Endothelial cell of umbilical vein (primary cell): Measurements from ENCODE around the gene PPP1CA. TPM values are rescaled to one million over a fixed set of nuclear protein-coding genes. Genes with fewer than 3 reads are reported as not detected.

Source experiments
- BruUV-seq: library from RNA; stranded (reverse); fragments of 400-500 nt; replicated peaks from 2 replicates; lab custom pipeline; 2021; lab: Mats Ljungman, UMichigan
- CTCF ChIA-PET: fragments of 300-600, 350-600 bp; sonication (Branson Sonifier 250); formaldehyde crosslinking; loops from one replicate; lab custom pipeline; 2021; ENCODE audit warnings: antibody characterized with exemption, inconsistent platforms; lab: Charles Lee
- POLR2A ChIA-PET: fragments of 300-600, 350-600 bp; sonication (Branson Sonifier 250); formaldehyde crosslinking; loops from one replicate; lab custom pipeline; 2021; ENCODE audit warnings: antibody characterized with exemption, inconsistent platforms; lab: Charles Lee
- DNase-seq: peaks from one replicate; pipeline ENCODE4 v3.0.0-alpha.2; 2011; ENCODE audit warnings: low read depth, low spot score
- FAIRE-seq: peaks from 2 replicates; lab custom pipeline; 2011; peaks lifted over from hg19 to GRCh38; lab: Jason Lieb, UNC
- H2AFZ ChIP-seq: 2 replicates; pipeline ENCODE4 v1.6.0; 2012; ENCODE audit warnings: low read depth, low read length, control low read depth, inconsistent platforms
- H3K27ac ChIP-seq: 2 replicates; pipeline ENCODE4 v1.5.1; 2011; ENCODE audit warnings: low read depth, mild to moderate bottlenecking, control low read depth, low read length, moderate library complexity; ENCODE audit not compliant: insufficient read depth
- H3K27me3 ChIP-seq, 2 experiments: 2 replicates each; pipeline versions ENCODE4 v1.6.0 to v1.6.1; 2011; ENCODE audit warnings: low read length in 2 of 2, mixed read lengths in 1 of 2; ENCODE audit not compliant: control insufficient read depth in 2 of 2, insufficient read depth in 2 of 2
- H3K36me3 ChIP-seq, 2 experiments: 2 replicates in 1 of 2; 3 replicates in 1 of 2; pipeline ENCODE4 v1.5.1; 2011; ENCODE audit warnings: low read length in 2 of 2, mild to moderate bottlenecking in 1 of 2, moderate library complexity in 1 of 2; ENCODE audit not compliant: control insufficient read depth in 2 of 2, insufficient read depth in 2 of 2; ENCODE audit errors: extremely low read depth in 1 of 2
- H3K4me1 ChIP-seq: 3 replicates; pipeline ENCODE4 v1.5.1; 2011; ENCODE audit warnings: mild to moderate bottlenecking, low read length; ENCODE audit not compliant: control insufficient read depth, insufficient read depth; ENCODE audit errors: extremely low read depth
- H3K4me2 ChIP-seq: 2 replicates; pipeline ENCODE4 v1.6.1; 2011; ENCODE audit warnings: low read length, control low read depth, mixed read lengths; ENCODE audit not compliant: insufficient read depth
- H3K4me3 ChIP-seq, 3 experiments: fragments of 200-600 bp in 1 of 3; sonication (generic), shearing (Covaris generic) in 1 of 3; replicated peaks in 1 of 3; 2 replicates each; pipeline ENCODE4 v1.5.1; 2011 to 2016; ENCODE audit warnings: control low read depth in 3 of 3, low read length in 3 of 3, mild to moderate bottlenecking in 2 of 3, inconsistent platforms in 1 of 3, low read depth in 1 of 3, moderate library complexity in 1 of 3; ENCODE audit not compliant: insufficient read depth in 1 of 3
- H3K79me2 ChIP-seq: 2 replicates; pipeline ENCODE4 v1.6.0; 2012; ENCODE audit warnings: low read length, inconsistent platforms; ENCODE audit not compliant: control insufficient read depth, insufficient read depth
- H3K9ac ChIP-seq: replicated peaks from 2 replicates; pipeline ENCODE3; 2011; ENCODE audit warnings: low read length, control low read depth; ENCODE audit not compliant: insufficient read depth; ENCODE audit errors: extremely low read depth
- H3K9me1 ChIP-seq: replicated peaks from 3 replicates; pipeline ENCODE4 v1.6.0; 2011; ENCODE audit warnings: mild to moderate bottlenecking, low read length; ENCODE audit not compliant: control insufficient read depth, insufficient read depth; ENCODE audit errors: extremely low read depth
- H3K9me3 ChIP-seq: replicated peaks from 2 replicates; pipeline ENCODE4 v1.5.1; 2012; ENCODE audit warnings: low read length, inconsistent platforms; ENCODE audit not compliant: control insufficient read depth, insufficient read depth
- H4K20me1 ChIP-seq: replicated peaks from 2 replicates; pipeline ENCODE3; 2011; ENCODE audit warnings: mild to moderate bottlenecking, low read length; ENCODE audit not compliant: control insufficient read depth, insufficient read depth; ENCODE audit errors: extremely low read depth
- EZH2 ChIP-seq: IDR thresholded peaks from 2 replicates; pipeline ENCODE4 v1.6.1; 2012; ENCODE audit warnings: borderline replicate concordance, low read depth, mild to moderate bottlenecking, moderate library complexity, low read length, inconsistent platforms; ENCODE audit not compliant: severe bottlenecking
- FOS ChIP-seq: IDR thresholded peaks from 2 replicates; pipeline ENCODE4 v1.6.1; 2011; ENCODE audit warnings: mild to moderate bottlenecking, low read length, moderate library complexity, borderline replicate concordance; ENCODE audit not compliant: insufficient read depth
- GATA2 ChIP-seq: IDR thresholded peaks from 2 replicates; pipeline ENCODE4 v1.7.0; 2011; ENCODE audit warnings: low read depth, mild to moderate bottlenecking, moderate library complexity, mixed read lengths, low read length; ENCODE audit not compliant: insufficient read length, insufficient read depth
- JUN ChIP-seq: IDR thresholded peaks from 2 replicates; pipeline ENCODE4 v1.6.1; 2011; ENCODE audit warnings: borderline replicate concordance, low read depth; ENCODE audit not compliant: insufficient read length, insufficient read depth
- MYC ChIP-seq: IDR thresholded peaks from one replicate; pipeline ENCODE4 v1.6.1; 2011; ENCODE audit warnings: mild to moderate bottlenecking, low read depth, low read length
- POLR2A ChIP-seq: IDR thresholded peaks from 2 replicates; pipeline ENCODE4 v1.6.1; 2012; ENCODE audit warnings: low read depth, mild to moderate bottlenecking, control low read depth, low read length
- POLR2AphosphoS5 ChIP-seq: IDR thresholded peaks from 2 replicates; pipeline ENCODE4 v1.6.1; 2012; ENCODE audit warnings: low read depth, mild to moderate bottlenecking, control low read depth, low read length, moderate library complexity; ENCODE audit not compliant: insufficient read depth
- dilution Hi-C: fragments of 300-500 bp; cut with MboI; formaldehyde crosslinking; loops from one replicate; pipeline ENCODE4 v1.15.0; 2019; ENCODE audit warnings: low sequenced_read_pairs; ENCODE audit not compliant: extremely low pct_ligation_motif_present
- intact Hi-C: fragments of 100-400 bp; cut with micrococcal nuclease; formaldehyde crosslinking; loops from one replicate; pipeline ENCODE4 v1.10.0; 2022
- polyA plus RNA-seq, 4 experiments: library from polyadenylated mRNA; depleted of rRNA in 3 of 4; stranded (reverse) in 3 of 4; unstranded in 1 of 4; fragments of >200 nt; gene quantifications; 2 replicates each; pipeline versions ENCODE4 v1.2.1 to v1.2.3, GENCODE V29; 2011 to 2012; ENCODE audit warnings: missing spikeins in 1 of 4
- total RNA-seq: library from RNA; stranded (reverse); gene quantifications from 2 replicates; pipeline ENCODE4 v1.2.3, GENCODE V29; 2021
- TF ChIP-seq, protein P1 (sequence below): IDR thresholded peaks from 2 replicates; pipeline ENCODE4 v1.6.1; 2011; ENCODE audit not compliant: insufficient read depth, insufficient read length
- TF ChIP-seq, protein P2 (sequence below), 2 donors: IDR thresholded peaks; 1 replicate in 1 of 2; 2 replicates in 1 of 2; pipeline ENCODE4 v1.5.1; 2011; ENCODE audit warnings: low read length in 2 of 2, mild to moderate bottlenecking in 2 of 2, moderate library complexity in 2 of 2, control low read depth in 1 of 2, inconsistent platforms in 1 of 2, low read depth in 1 of 2; ENCODE audit not compliant: insufficient read depth in 1 of 2; ENCODE audit errors: extremely low read depth in 1 of 2

The PPP1CA gene
- total and polyA plus RNA-seq, 2 donors (not counting 3 experiments of a cell fraction or from before 2014, with no cell fraction given): 192 to 419 TPM

DNA sequence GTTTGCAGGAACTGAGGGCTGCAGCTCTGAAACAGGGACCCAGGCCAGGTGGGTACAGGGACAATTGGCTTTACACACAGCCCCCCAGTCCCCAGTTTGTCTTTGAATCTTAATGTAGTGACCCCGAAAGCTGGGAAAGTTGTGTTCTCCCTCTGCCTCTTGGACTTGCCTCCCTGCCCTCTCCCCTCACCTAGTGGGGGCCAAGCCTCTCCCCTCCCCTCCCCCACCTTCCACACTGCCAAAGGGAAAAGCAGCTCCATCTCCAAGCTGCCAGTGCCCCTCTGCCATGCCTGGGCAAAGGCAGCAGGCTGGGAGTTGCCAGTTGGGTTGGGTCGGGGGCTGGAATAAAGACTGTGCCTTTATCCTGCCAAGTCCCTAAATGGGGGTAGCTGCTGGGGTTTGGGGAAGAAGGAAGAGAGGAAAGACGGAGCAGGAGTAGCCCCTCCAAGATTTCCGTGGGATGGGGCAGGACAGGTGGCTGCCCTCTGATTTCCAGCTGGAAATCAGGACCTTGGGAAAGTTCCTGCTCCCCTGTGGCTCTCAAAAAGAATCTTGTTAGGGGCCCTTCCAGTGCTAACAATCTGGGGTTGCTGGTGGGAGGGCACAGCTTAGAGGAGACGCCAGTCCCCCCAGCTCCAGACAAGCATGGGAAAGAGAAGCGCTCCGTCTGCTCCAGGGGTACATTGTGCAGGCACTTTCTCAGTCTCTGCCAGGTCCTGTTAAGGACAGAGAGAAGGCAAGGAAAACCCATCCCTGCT, 25.4 kb downstream of the PPP1CA start:
- FAIRE-seq: no peak
- no peaks in the 10 kb centered on the region for H4K20me1 ChIP-seq
- H3K4me3 ChIP-seq: no peak overlapping the region
- no peak for DNase-seq
- no peak overlapping the region for H3K9ac ChIP-seq
- H3K4me1 ChIP-seq: peaks cover 17% of the 10 kb centered on the region
- ChIA-PET CTCF (interaction anchor here (0.7 to 19.7 kb wide), 6 partner anchors 11 to 30 kb away, joined by 3 to 1051 read pairs (median 7); partner anchors contain the start of genes POLD4, PPP1CA and RAD9A), POLR2A (no interaction called here)
- dilution Hi-C loops: no loop called here
- no peaks in the 10 kb centered on the region for H3K36me3 ChIP-seq
- no peak overlapping the region for H3K4me2 ChIP-seq
- no peak overlapping the region for H3K27ac ChIP-seq
- no peak for TF ChIP-seq EZH2
- TF ChIP-seq, protein P1, sequence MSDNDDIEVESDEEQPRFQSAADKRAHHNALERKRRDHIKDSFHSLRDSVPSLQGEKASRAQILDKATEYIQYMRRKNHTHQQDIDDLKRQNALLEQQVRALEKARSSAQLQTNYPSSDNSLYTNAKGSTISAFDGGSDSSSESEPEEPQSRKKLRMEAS: no peak
- no peak for TF ChIP-seq MYC
- TF ChIP-seq GATA2: no peak
- no peak for TF ChIP-seq POLR2A
- no peak for TF ChIP-seq JUN
- TF ChIP-seq, protein P2, sequence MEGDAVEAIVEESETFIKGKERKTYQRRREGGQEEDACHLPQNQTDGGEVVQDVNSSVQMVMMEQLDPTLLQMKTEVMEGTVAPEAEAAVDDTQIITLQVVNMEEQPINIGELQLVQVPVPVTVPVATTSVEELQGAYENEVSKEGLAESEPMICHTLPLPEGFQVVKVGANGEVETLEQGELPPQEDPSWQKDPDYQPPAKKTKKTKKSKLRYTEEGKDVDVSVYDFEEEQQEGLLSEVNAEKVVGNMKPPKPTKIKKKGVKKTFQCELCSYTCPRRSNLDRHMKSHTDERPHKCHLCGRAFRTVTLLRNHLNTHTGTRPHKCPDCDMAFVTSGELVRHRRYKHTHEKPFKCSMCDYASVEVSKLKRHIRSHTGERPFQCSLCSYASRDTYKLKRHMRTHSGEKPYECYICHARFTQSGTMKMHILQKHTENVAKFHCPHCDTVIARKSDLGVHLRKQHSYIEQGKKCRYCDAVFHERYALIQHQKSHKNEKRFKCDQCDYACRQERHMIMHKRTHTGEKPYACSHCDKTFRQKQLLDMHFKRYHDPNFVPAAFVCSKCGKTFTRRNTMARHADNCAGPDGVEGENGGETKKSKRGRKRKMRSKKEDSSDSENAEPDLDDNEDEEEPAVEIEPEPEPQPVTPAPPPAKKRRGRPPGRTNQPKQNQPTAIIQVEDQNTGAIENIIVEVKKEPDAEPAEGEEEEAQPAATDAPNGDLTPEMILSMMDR (IDR thresholded peaks at IDR 0.05; ENCODE audit: extremely low read depth in 1 of 2, insufficient read depth in 1 of 2, low read depth in 1 of 2, low read length in 2 of 2): no peak
- no peak for TF ChIP-seq POLR2AphosphoS5
- TF ChIP-seq FOS: no peak
- H3K27me3 ChIP-seq: peaks cover 0 to 3% of the 10 kb centered on the region in 2 experiments
- intact Hi-C loops: no loop called here
- H2AFZ ChIP-seq: no peak overlapping the region
- peaks cover 10% of the 10 kb centered on the region for H3K79me2 ChIP-seq
- H3K9me3 ChIP-seq: no peaks in the 10 kb centered on the region
- BruUV-seq: no TSS peak
- H3K9me1 ChIP-seq: no peaks in the 10 kb centered on the region
